Caco-2 (cell line): ENCODE measurements around the gene PIGL. TPM values are rescaled to one million over a fixed set of nuclear protein-coding genes. Genes with fewer than 3 reads are reported as not detected.

ENCODE experiments used
- BruUV-seq: library from RNA; stranded (reverse); fragments of 400-500 nt; replicated peaks from 2 replicates; lab custom pipeline; 2021; lab: Mats Ljungman, UMichigan
- CTCF ChIA-PET: fragments of 300-600 bp; sonication (Branson Sonifier 250); formaldehyde crosslinking; loops from one replicate; lab custom pipeline; 2022; ENCODE audit warnings: antibody characterized with exemption; lab: Charles Lee
- POLR2A ChIA-PET: fragments of 300-600 bp; sonication (Branson Sonifier 250); formaldehyde crosslinking; loops from one replicate; lab custom pipeline; 2022; ENCODE audit warnings: antibody characterized with exemption; lab: Charles Lee
- DNase-seq, 2 experiments: peaks; one replicate each; pipeline versions ENCODE4 v3.0.0 to v3.0.0-alpha.2; 2020 to 2022
- H3K27me3 ChIP-seq: replicated peaks from 2 replicates; pipeline ENCODE4 v1.6.0; 2011; ENCODE audit warnings: low read length; ENCODE audit not compliant: control insufficient read depth, insufficient read depth
- H3K36me3 ChIP-seq: 2 replicates; pipeline ENCODE4 v1.5.1; 2011; ENCODE audit warnings: low read length; ENCODE audit not compliant: control insufficient read depth, insufficient read depth
- H3K4me1 ChIP-seq: fragments of 250-450 bp; sonication (Bioruptor Pico); 2 replicates; pipeline ENCODE4 v1.5.1; 2020; ENCODE audit warnings: mild to moderate bottlenecking
- H3K4me3 ChIP-seq: 2 replicates; pipeline ENCODE4 v1.5.1; 2011; ENCODE audit warnings: low read depth, mild to moderate bottlenecking, control low read depth, low read length
- H3K9me3 ChIP-seq: fragments of 250-450 bp; sonication (Bioruptor Pico); 2 replicates; pipeline ENCODE4 v1.5.1; 2020; ENCODE audit warnings: mild to moderate bottlenecking, moderate library complexity
- H3K27ac Mint-ChIP-seq: one replicate; pipeline ENCODE4 v1.8.0; 2022; ENCODE audit warnings: mixed read lengths; ENCODE audit not compliant: unreplicated experiment
- H3K27me3 Mint-ChIP-seq: one replicate; pipeline ENCODE4 v1.8.0; 2022; ENCODE audit warnings: mixed read lengths; ENCODE audit not compliant: insufficient read depth, unreplicated experiment
- H3K36me3 Mint-ChIP-seq: one replicate; pipeline ENCODE4 v1.8.0; 2022; ENCODE audit warnings: mild to moderate bottlenecking, mixed read lengths; ENCODE audit not compliant: insufficient read depth, unreplicated experiment
- H3K4me1 Mint-ChIP-seq: one replicate; pipeline ENCODE4 v1.8.0; 2022; ENCODE audit warnings: low read depth, mixed read lengths; ENCODE audit not compliant: unreplicated experiment
- H3K4me3 Mint-ChIP-seq: one replicate; pipeline ENCODE4 v1.8.0; 2022; ENCODE audit warnings: mild to moderate bottlenecking, moderate library complexity, mixed read lengths; ENCODE audit not compliant: unreplicated experiment
- H3K9me3 Mint-ChIP-seq: one replicate; pipeline ENCODE4 v1.8.0; 2022; ENCODE audit warnings: mixed read lengths; ENCODE audit not compliant: unreplicated experiment
- CTCF ChIP-seq, 2 experiments: fragments of 200-600 bp in 1 of 2; IDR thresholded peaks; 1 replicate in 1 of 2; 2 replicates in 1 of 2; pipeline versions ENCODE4 v1.5.1 to v1.8.0; 2011 to 2022; ENCODE audit warnings: antibody characterized with exemption in 1 of 2, control low read depth in 1 of 2, inconsistent platforms in 1 of 2, low read depth in 1 of 2, low read length in 1 of 2, mild to moderate bottlenecking in 1 of 2, moderate library complexity in 1 of 2; ENCODE audit not compliant: insufficient read depth in 1 of 2, severe bottlenecking in 1 of 2, unreplicated experiment in 1 of 2
- intact Hi-C: fragments of 100-400 bp; cut with micrococcal nuclease; formaldehyde crosslinking; loops from one replicate; pipeline ENCODE4 v1.10.0; 2022; ENCODE audit not compliant: unreplicated experiment
- total RNA-seq: library from RNA; stranded (reverse); gene quantifications from 2 replicates; pipeline ENCODE4 v1.2.3, GENCODE V29; 2022

The PIGL gene
- total RNA-seq, 1 experiment from 2014 or later, result 21.1 TPM

DNA sequence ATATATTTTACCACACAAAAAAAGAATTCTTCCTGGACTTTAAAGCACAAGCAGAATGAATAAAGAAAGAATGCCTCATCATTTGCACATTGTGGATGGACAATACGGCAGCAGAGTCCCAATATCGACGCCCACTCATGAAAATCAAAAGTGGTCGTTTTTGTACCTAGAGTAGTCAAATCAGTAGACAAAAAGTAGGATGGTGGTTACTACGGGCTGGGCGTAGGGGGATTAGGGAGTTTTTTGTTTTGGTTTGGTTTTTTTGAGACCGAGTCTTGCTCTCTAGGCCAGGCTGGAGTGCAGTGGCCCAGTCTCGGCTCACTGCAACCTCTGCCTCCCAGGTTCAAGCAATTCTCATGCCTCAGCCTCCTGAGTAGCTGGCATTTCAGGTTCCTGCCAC is 144.9 kb downstream of the PIGL start:
- CTCF ChIA-PET, result no interaction called here
- DNase-seq, result no peak
- TF ChIP-seq CTCF (IDR thresholded peaks at IDR 0.05; ENCODE audit: insufficient read depth in 1 of 2, low read depth in 1 of 2, low read length in 1 of 2, severe bottlenecking in 1 of 2, unreplicated experiment in 1 of 2), result no peak
- Mint-ChIP-seq H3K4me3 (no peak overlapping the region), H3K27ac (no peak overlapping the region), H3K9me3 (no peaks in the 10 kb centered on the region), H3K36me3 (no peaks in the 10 kb centered on the region), H3K27me3 (no peaks in the 10 kb centered on the region), H3K4me1 (no peaks in the 10 kb centered on the region)
- no peak overlapping the region for H3K4me3 ChIP-seq
- no peaks in the 10 kb centered on the region for H3K36me3 ChIP-seq
- no peaks in the 10 kb centered on the region for H3K9me3 ChIP-seq
- no peaks in the 10 kb centered on the region for H3K27me3 ChIP-seq
- BruUV-seq, result no TSS peak
- intact Hi-C loops, result loop anchor here (2.0 kb wide), 1 partner anchor 53 kb away; the partner anchor contains the start of gene TRPV2
- POLR2A ChIA-PET, result no interaction called here
- H3K4me1 ChIP-seq, result 0 out of 2 replicates have a peak, but pooled peaks cover 4% of the 10 kb centered on the region

GRCh38 chr17:16363749-16364536 is 146.9 kb downstream of the PIGL start:
- Histone ChIP-seq H3K4me3 (no peak overlapping the region), H3K9me3 (no peaks in the 10 kb centered on the region), H3K4me1 (0 out of 2 replicates have a peak, but pooled peaks cover 4% of the 10 kb centered on the region), H3K36me3 (no peaks in the 10 kb centered on the region), H3K27me3 (no peaks in the 10 kb centered on the region)
- no TSS peak for BruUV-seq
- Mint-ChIP-seq H3K4me3 (no peak overlapping the region), H3K27me3 (no peaks in the 10 kb centered on the region), H3K4me1 (no peaks in the 10 kb centered on the region), H3K27ac (no peak overlapping the region), H3K9me3 (no peaks in the 10 kb centered on the region), H3K36me3 (no peaks in the 10 kb centered on the region)
- ChIA-PET POLR2A (interaction anchor here (1.5 kb wide), 1 partner anchor 74 kb away, joined by 10 read pairs; no protein-coding TSS in a partner anchor), CTCF (interaction anchor here (0.6 to 1.9 kb wide), 20 partner anchors 8 to 225 kb away, joined by 3 to 17 read pairs (median 4); partner anchors contain the start of genes CENPV and UBB)
- TF ChIP-seq CTCF (IDR thresholded peaks at IDR 0.05; ENCODE audit: insufficient read depth in 1 of 2, low read depth in 1 of 2, low read length in 1 of 2, severe bottlenecking in 1 of 2, unreplicated experiment in 1 of 2), result peak; percentile 93 to 95
- peak; percentile 75 to 76 for DNase-seq
- intact Hi-C loops, result loop anchor here (1.0 to 2.0 kb wide), 2 partner anchors 51 to 157 kb away; partner anchors contain the start of gene TRPV2

DNA sequence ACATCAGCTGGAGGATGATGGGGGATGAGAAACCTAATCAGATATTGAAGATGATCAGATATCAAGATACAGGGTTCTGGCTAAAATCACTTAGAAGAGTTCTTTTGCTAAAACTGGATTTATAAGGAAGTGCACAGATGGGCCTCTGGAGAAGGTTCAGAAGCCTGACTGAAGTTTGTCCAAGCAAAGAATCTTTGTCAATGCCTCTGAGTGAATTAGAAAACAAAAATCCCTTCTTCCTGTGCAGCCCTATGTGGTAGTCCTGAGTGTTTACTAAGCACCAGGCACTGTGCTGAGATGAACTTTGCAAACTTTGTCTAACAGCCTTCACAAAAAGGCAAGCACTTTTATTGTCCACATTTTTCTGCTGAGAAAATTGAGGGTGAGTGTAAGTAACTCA is 147.6 kb downstream of the PIGL start:
- BruUV-seq, result no TSS peak
- H3K27me3 Mint-ChIP-seq, result no peaks in the 10 kb centered on the region
- Histone ChIP-seq H3K4me1 (0 out of 2 replicates have a peak, but pooled peaks cover 4% of the 10 kb centered on the region), H3K4me3 (no peak overlapping the region), H3K9me3 (no peaks in the 10 kb centered on the region), H3K36me3 (no peaks in the 10 kb centered on the region), H3K27me3 (no peaks in the 10 kb centered on the region)
- no peaks in the 10 kb centered on the region for H3K4me1 Mint-ChIP-seq
- H3K9me3 Mint-ChIP-seq, result no peaks in the 10 kb centered on the region
- no peak for TF ChIP-seq CTCF (IDR thresholded peaks at IDR 0.05; ENCODE audit: insufficient read depth in 1 of 2, low read depth in 1 of 2, low read length in 1 of 2, severe bottlenecking in 1 of 2, unreplicated experiment in 1 of 2)
- H3K27ac Mint-ChIP-seq, result no peak overlapping the region
- DNase-seq, result no peak
- intact Hi-C loops, result no loop called here
- ChIA-PET POLR2A (interaction anchor here (1.5 kb wide), 1 partner anchor 74 kb away, joined by 10 read pairs; no protein-coding TSS in a partner anchor), CTCF (interaction anchor here (1.3 to 1.9 kb wide), 7 partner anchors 10 to 225 kb away, joined by 4 to 17 read pairs (median 9); partner anchors contain the start of genes CENPV and UBB)
- H3K36me3 Mint-ChIP-seq, result no peaks in the 10 kb centered on the region
- H3K4me3 Mint-ChIP-seq, result no peak overlapping the region
